Endothelial cell of umbilical vein (primary cell): Measurements from ENCODE around the gene SCD. TPM values are rescaled to one million over a fixed set of nuclear protein-coding genes. Genes with fewer than 3 reads are reported as not detected.
A peak's percentile ranks its signal among the peaks of the same experiment; 100 is the strongest.

Experiments
- BruUV-seq: library from RNA; stranded (reverse); fragments of 400-500 nt; replicated peaks from 2 replicates; lab custom pipeline; 2021; lab: Mats Ljungman, UMichigan
- CTCF ChIA-PET: fragments of 300-600, 350-600 bp; sonication (Branson Sonifier 250); formaldehyde crosslinking; loops from one replicate; lab custom pipeline; 2021; ENCODE audit warnings: antibody characterized with exemption, inconsistent platforms; lab: Charles Lee
- POLR2A ChIA-PET: fragments of 300-600, 350-600 bp; sonication (Branson Sonifier 250); formaldehyde crosslinking; loops from one replicate; lab custom pipeline; 2021; ENCODE audit warnings: antibody characterized with exemption, inconsistent platforms; lab: Charles Lee
- DNase-seq: peaks from one replicate; pipeline ENCODE4 v3.0.0-alpha.2; 2011; ENCODE audit warnings: low read depth, low spot score
- FAIRE-seq: peaks from 2 replicates; lab custom pipeline; 2011; peaks lifted over from hg19 to GRCh38; lab: Jason Lieb, UNC
- H2AFZ ChIP-seq: 2 replicates; pipeline ENCODE4 v1.6.0; 2012; ENCODE audit warnings: low read depth, low read length, control low read depth, inconsistent platforms
- H3K27ac ChIP-seq: 2 replicates; pipeline ENCODE4 v1.5.1; 2011; ENCODE audit warnings: low read depth, mild to moderate bottlenecking, control low read depth, low read length, moderate library complexity; ENCODE audit not compliant: insufficient read depth
- H3K27me3 ChIP-seq, 2 experiments: 2 replicates each; pipeline versions ENCODE4 v1.6.0 to v1.6.1; 2011; ENCODE audit warnings: low read length in 2 of 2, mixed read lengths in 1 of 2; ENCODE audit not compliant: control insufficient read depth in 2 of 2, insufficient read depth in 2 of 2
- H3K36me3 ChIP-seq, 2 experiments: 2 replicates in 1 of 2; 3 replicates in 1 of 2; pipeline ENCODE4 v1.5.1; 2011; ENCODE audit warnings: low read length in 2 of 2, mild to moderate bottlenecking in 1 of 2, moderate library complexity in 1 of 2; ENCODE audit not compliant: control insufficient read depth in 2 of 2, insufficient read depth in 2 of 2; ENCODE audit errors: extremely low read depth in 1 of 2
- H3K4me1 ChIP-seq: 3 replicates; pipeline ENCODE4 v1.5.1; 2011; ENCODE audit warnings: mild to moderate bottlenecking, low read length; ENCODE audit not compliant: control insufficient read depth, insufficient read depth; ENCODE audit errors: extremely low read depth
- H3K4me2 ChIP-seq: 2 replicates; pipeline ENCODE4 v1.6.1; 2011; ENCODE audit warnings: low read length, control low read depth, mixed read lengths; ENCODE audit not compliant: insufficient read depth
- H3K4me3 ChIP-seq, 3 experiments: fragments of 200-600 bp in 1 of 3; sonication (generic), shearing (Covaris generic) in 1 of 3; replicated peaks in 1 of 3; 2 replicates each; pipeline ENCODE4 v1.5.1; 2011 to 2016; ENCODE audit warnings: control low read depth in 3 of 3, low read length in 3 of 3, mild to moderate bottlenecking in 2 of 3, inconsistent platforms in 1 of 3, low read depth in 1 of 3, moderate library complexity in 1 of 3; ENCODE audit not compliant: insufficient read depth in 1 of 3
- H3K79me2 ChIP-seq: 2 replicates; pipeline ENCODE4 v1.6.0; 2012; ENCODE audit warnings: low read length, inconsistent platforms; ENCODE audit not compliant: control insufficient read depth, insufficient read depth
- H3K9ac ChIP-seq: replicated peaks from 2 replicates; pipeline ENCODE3; 2011; ENCODE audit warnings: low read length, control low read depth; ENCODE audit not compliant: insufficient read depth; ENCODE audit errors: extremely low read depth
- H3K9me1 ChIP-seq: replicated peaks from 3 replicates; pipeline ENCODE4 v1.6.0; 2011; ENCODE audit warnings: mild to moderate bottlenecking, low read length; ENCODE audit not compliant: control insufficient read depth, insufficient read depth; ENCODE audit errors: extremely low read depth
- H3K9me3 ChIP-seq: replicated peaks from 2 replicates; pipeline ENCODE4 v1.5.1; 2012; ENCODE audit warnings: low read length, inconsistent platforms; ENCODE audit not compliant: control insufficient read depth, insufficient read depth
- H4K20me1 ChIP-seq: replicated peaks from 2 replicates; pipeline ENCODE3; 2011; ENCODE audit warnings: mild to moderate bottlenecking, low read length; ENCODE audit not compliant: control insufficient read depth, insufficient read depth; ENCODE audit errors: extremely low read depth
- EZH2 ChIP-seq: IDR thresholded peaks from 2 replicates; pipeline ENCODE4 v1.6.1; 2012; ENCODE audit warnings: borderline replicate concordance, low read depth, mild to moderate bottlenecking, moderate library complexity, low read length, inconsistent platforms; ENCODE audit not compliant: severe bottlenecking
- GATA2 ChIP-seq: IDR thresholded peaks from 2 replicates; pipeline ENCODE4 v1.7.0; 2011; ENCODE audit warnings: low read depth, mild to moderate bottlenecking, moderate library complexity, mixed read lengths, low read length; ENCODE audit not compliant: insufficient read length, insufficient read depth
- JUN ChIP-seq: IDR thresholded peaks from 2 replicates; pipeline ENCODE4 v1.6.1; 2011; ENCODE audit warnings: borderline replicate concordance, low read depth; ENCODE audit not compliant: insufficient read length, insufficient read depth
- POLR2AphosphoS5 ChIP-seq: IDR thresholded peaks from 2 replicates; pipeline ENCODE4 v1.6.1; 2012; ENCODE audit warnings: low read depth, mild to moderate bottlenecking, control low read depth, low read length, moderate library complexity; ENCODE audit not compliant: insufficient read depth
- dilution Hi-C: fragments of 300-500 bp; cut with MboI; formaldehyde crosslinking; loops from one replicate; pipeline ENCODE4 v1.15.0; 2019; ENCODE audit warnings: low sequenced_read_pairs; ENCODE audit not compliant: extremely low pct_ligation_motif_present
- intact Hi-C: fragments of 100-400 bp; cut with micrococcal nuclease; formaldehyde crosslinking; loops from one replicate; pipeline ENCODE4 v1.10.0; 2022
- polyA plus RNA-seq, 4 experiments: library from polyadenylated mRNA; depleted of rRNA in 3 of 4; stranded (reverse) in 3 of 4; unstranded in 1 of 4; fragments of >200 nt; gene quantifications; 2 replicates each; pipeline versions ENCODE4 v1.2.1 to v1.2.3, GENCODE V29; 2011 to 2012; ENCODE audit warnings: missing spikeins in 1 of 4
- total RNA-seq: library from RNA; stranded (reverse); gene quantifications from 2 replicates; pipeline ENCODE4 v1.2.3, GENCODE V29; 2021
- TF ChIP-seq, protein P1 (sequence below), 2 donors: IDR thresholded peaks; 1 replicate in 1 of 2; 2 replicates in 1 of 2; pipeline ENCODE4 v1.5.1; 2011; ENCODE audit warnings: low read length in 2 of 2, mild to moderate bottlenecking in 2 of 2, moderate library complexity in 2 of 2, control low read depth in 1 of 2, inconsistent platforms in 1 of 2, low read depth in 1 of 2; ENCODE audit not compliant: insufficient read depth in 1 of 2; ENCODE audit errors: extremely low read depth in 1 of 2
- TF ChIP-seq, protein P2 (sequence below): IDR thresholded peaks from 2 replicates; pipeline ENCODE4 v1.6.1; 2011; ENCODE audit not compliant: insufficient read depth, insufficient read length

SCD gene
- total and polyA plus RNA-seq, 2 donors (not counting 3 experiments of a cell fraction or from before 2014, with no cell fraction given), result 258 to 426 TPM

DNA sequence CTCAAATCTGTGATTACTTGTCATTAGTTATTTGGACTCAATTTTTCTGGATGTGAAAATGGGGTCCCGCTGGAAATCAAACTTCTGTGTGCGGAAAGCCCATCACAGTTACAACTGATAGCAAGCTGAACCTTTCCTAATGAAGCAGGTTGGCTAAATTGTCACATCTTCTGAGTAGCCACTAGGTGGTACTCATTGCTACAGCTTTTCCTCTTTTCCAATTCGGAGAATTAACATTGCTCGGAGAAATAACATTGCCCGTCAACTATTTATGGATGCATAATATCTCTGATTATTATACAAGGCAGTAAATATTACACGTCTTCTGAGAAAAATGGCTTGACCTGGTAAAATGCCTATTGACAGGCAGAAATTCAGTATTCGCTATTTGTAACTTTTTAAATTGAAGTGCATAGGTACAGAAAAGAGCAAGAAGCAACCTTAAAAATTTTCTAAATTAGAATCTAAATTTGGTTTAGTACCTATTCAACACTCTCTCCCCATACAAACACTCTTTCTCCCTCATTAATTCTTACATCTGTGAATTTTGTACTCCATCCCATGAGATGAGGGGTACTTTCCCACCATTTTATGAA is 43.2 kb upstream of the SCD start:
- H3K9ac ChIP-seq, result no peak overlapping the region
- POLR2A ChIA-PET, result interaction anchor here (0.6 kb wide), 1 partner anchor 15 kb away, joined by 5 read pairs; no protein-coding TSS in a partner anchor
- no peaks in the 10 kb centered on the region for H4K20me1 ChIP-seq
- no peaks in the 10 kb centered on the region for H3K9me1 ChIP-seq
- no peak for TF ChIP-seq EZH2
- TF ChIP-seq, protein P1, sequence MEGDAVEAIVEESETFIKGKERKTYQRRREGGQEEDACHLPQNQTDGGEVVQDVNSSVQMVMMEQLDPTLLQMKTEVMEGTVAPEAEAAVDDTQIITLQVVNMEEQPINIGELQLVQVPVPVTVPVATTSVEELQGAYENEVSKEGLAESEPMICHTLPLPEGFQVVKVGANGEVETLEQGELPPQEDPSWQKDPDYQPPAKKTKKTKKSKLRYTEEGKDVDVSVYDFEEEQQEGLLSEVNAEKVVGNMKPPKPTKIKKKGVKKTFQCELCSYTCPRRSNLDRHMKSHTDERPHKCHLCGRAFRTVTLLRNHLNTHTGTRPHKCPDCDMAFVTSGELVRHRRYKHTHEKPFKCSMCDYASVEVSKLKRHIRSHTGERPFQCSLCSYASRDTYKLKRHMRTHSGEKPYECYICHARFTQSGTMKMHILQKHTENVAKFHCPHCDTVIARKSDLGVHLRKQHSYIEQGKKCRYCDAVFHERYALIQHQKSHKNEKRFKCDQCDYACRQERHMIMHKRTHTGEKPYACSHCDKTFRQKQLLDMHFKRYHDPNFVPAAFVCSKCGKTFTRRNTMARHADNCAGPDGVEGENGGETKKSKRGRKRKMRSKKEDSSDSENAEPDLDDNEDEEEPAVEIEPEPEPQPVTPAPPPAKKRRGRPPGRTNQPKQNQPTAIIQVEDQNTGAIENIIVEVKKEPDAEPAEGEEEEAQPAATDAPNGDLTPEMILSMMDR (IDR thresholded peaks at IDR 0.05; ENCODE audit: extremely low read depth in 1 of 2, insufficient read depth in 1 of 2, low read depth in 1 of 2, low read length in 2 of 2), result peak; percentile 52
- H3K27me3 ChIP-seq, result peaks cover 11 to 18% of the 10 kb centered on the region in 2 experiments
- H3K27ac ChIP-seq, result no peak overlapping the region
- CTCF ChIA-PET, result interaction anchor here (0.6 to 3.8 kb wide), 23 partner anchors 9 to 617 kb away, joined by 3 to 47 read pairs (median 5); partner anchors contain the start of genes BLOC1S2 and HIF1AN
- dilution Hi-C loops, result no loop called here
- no peak overlapping the region for H3K4me3 ChIP-seq
- H3K36me3 ChIP-seq, result no peaks in the 10 kb centered on the region
- FAIRE-seq, result peak; percentile 38
- no peaks in the 10 kb centered on the region for H3K9me3 ChIP-seq
- no TSS peak for BruUV-seq
- intact Hi-C loops, result loop anchor here (1.0 kb wide), 1 partner anchor 129 kb away; no protein-coding TSS in a partner anchor
- no peak overlapping the region for H3K4me2 ChIP-seq
- no peaks in the 10 kb centered on the region for H3K4me1 ChIP-seq
- peak; percentile 22 for DNase-seq
- H3K79me2 ChIP-seq, result no peaks in the 10 kb centered on the region
- no peak overlapping the region for H2AFZ ChIP-seq

DNA sequence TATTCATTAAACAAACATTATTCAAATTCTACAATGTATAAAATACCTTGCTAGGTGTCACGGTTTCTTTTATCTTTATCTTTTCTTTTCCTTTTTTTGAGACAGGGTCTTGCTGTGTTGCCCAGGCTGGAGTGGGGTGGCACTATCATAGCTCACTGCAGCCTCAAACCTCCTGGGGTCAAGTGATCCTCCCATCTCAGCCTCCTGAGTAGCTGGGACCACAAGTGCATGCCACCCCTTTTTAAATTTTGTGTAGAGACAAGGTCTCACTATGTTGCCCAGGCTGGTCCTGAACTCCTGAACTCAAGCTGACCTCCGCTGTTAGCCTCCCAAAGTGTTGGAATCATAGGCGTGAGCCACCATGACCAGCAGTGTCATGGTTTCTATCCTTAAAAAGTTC is 42.6 kb upstream of the SCD start:
- TF ChIP-seq JUN, result no peak
- TF ChIP-seq EZH2, result no peak
- TF ChIP-seq GATA2, result no peak
- TF ChIP-seq, protein P2, sequence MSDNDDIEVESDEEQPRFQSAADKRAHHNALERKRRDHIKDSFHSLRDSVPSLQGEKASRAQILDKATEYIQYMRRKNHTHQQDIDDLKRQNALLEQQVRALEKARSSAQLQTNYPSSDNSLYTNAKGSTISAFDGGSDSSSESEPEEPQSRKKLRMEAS, result no peak
- no peak for TF ChIP-seq POLR2AphosphoS5
- TF ChIP-seq, protein P1 (IDR thresholded peaks at IDR 0.05; ENCODE audit: extremely low read depth in 1 of 2, insufficient read depth in 1 of 2, low read depth in 1 of 2, low read length in 2 of 2), result no peak
- dilution Hi-C loops, result no loop called here
- Histone ChIP-seq H3K4me1 (no peaks in the 10 kb centered on the region), H3K27me3 (peaks cover 11 to 21% of the 10 kb centered on the region in 2 experiments), H3K4me2 (no peak overlapping the region), H3K9ac (no peak overlapping the region), H3K9me3 (no peaks in the 10 kb centered on the region), H3K27ac (no peak overlapping the region), H3K4me3 (no peak overlapping the region), H4K20me1 (no peaks in the 10 kb centered on the region), H3K36me3 (no peaks in the 10 kb centered on the region), H3K79me2 (no peaks in the 10 kb centered on the region), H2AFZ (no peak overlapping the region), H3K9me1 (no peaks in the 10 kb centered on the region)
- FAIRE-seq (no peak), DNase-seq (no peak)
- ChIA-PET CTCF (interaction anchor here (1.0 to 3.8 kb wide), 7 partner anchors 8 to 214 kb away, joined by 5 to 47 read pairs (median 8); no protein-coding TSS in a partner anchor), POLR2A (no interaction called here)
- BruUV-seq, result no TSS peak
- intact Hi-C loops, result no loop called here
